ENCODE measurements around the gene HYOU1. TPM values are rescaled to one million over a fixed set of nuclear protein-coding genes. Genes with fewer than 3 reads are reported as not detected.

The HYOU1 gene
- polyA plus RNA-seq, 1 donor (not counting 4 experiments of a cell fraction or from before 2014, with no cell fraction given), result 119 TPM

- no peaks in the 10 kb centered on the region for H3K27me3 ChIP-seq (ENCODE audit: control insufficient read depth, extremely low read depth, insufficient read depth, low read length)
- H3K9ac ChIP-seq (ENCODE audit: control insufficient read depth, extremely low read depth, insufficient read depth, low read length), result no peak overlapping the region
- no peak for DNase-seq (ENCODE audit: low read depth, low spot score)
- peak overlapping the region; percentile 46 for H3K4me2 ChIP-seq (ENCODE audit: control insufficient read depth, extremely low read depth, insufficient read depth, low read depth, low read length)
- H3K9me3 ChIP-seq (ENCODE audit: control insufficient read depth, low read depth, low read length), result no peaks in the 10 kb centered on the region
- no peaks in the 10 kb centered on the region for H4K20me1 ChIP-seq (ENCODE audit: control insufficient read depth, extremely low read depth, insufficient read depth, low read length)
- no peak overlapping the region for H3K4me3 ChIP-seq (ENCODE audit: control insufficient read depth in 2 of 3, extremely low read depth in 1 of 3, insufficient read depth in 2 of 3, low read depth in 1 of 3, low read length in 3 of 3)
- peaks cover 27% of the 10 kb centered on the region for H3K4me1 ChIP-seq (ENCODE audit: control insufficient read depth, extremely low read depth, insufficient read depth, low read length)
- peaks cover 19 to 22% of the 10 kb centered on the region in 2 experiments for H3K36me3 ChIP-seq (ENCODE audit: control insufficient read depth in 2 of 2, extremely low read depth in 1 of 2, insufficient read depth in 2 of 2, low read length in 2 of 2)
- no peak overlapping the region for H2AFZ ChIP-seq (ENCODE audit: control insufficient read depth, low read length)
- FAIRE-seq, result no peak
- H3K9me1 ChIP-seq (ENCODE audit: control insufficient read depth, extremely low read depth, insufficient read depth, low read length), result no peaks in the 10 kb centered on the region
- H3K27ac ChIP-seq (ENCODE audit: control insufficient read depth, insufficient read depth, low read length), result no peak overlapping the region
- peaks cover 26% of the 10 kb centered on the region for H3K79me2 ChIP-seq (ENCODE audit: control insufficient read depth, insufficient read depth, low read length)
- dilution Hi-C loops (cut with MboI; ENCODE audit: extremely low pct_ligation_motif_present, low sequenced_read_pairs), result no loop called here
- no peak for TF ChIP-seq CTCF (optimal IDR thresholded peaks at IDR 0.05 in 1 of 3, IDR thresholded peaks at IDR 0.05 in 1 of 3, conservative IDR thresholded peaks at IDR 0.05 in 1 of 3; ENCODE audit: extremely low read depth in 1 of 3, insufficient read depth in 2 of 3, low read length in 3 of 3)
- no peak for TF ChIP-seq EZH2 (IDR thresholded peaks at IDR 0.05; ENCODE audit: low read length)
These were observed 30.8 kb upstream of the HYOU1 start for GRCh38 chr11:119087747-119088241.

- peak overlapping the region; percentile 46 for H3K4me2 ChIP-seq (ENCODE audit: control insufficient read depth, extremely low read depth, insufficient read depth, low read depth, low read length)
- peaks cover 23% of the 10 kb centered on the region for H3K4me1 ChIP-seq (ENCODE audit: control insufficient read depth, extremely low read depth, insufficient read depth, low read length)
- H2AFZ ChIP-seq (ENCODE audit: control insufficient read depth, low read length), result no peak overlapping the region
- H3K27me3 ChIP-seq (ENCODE audit: control insufficient read depth, extremely low read depth, insufficient read depth, low read length), result no peaks in the 10 kb centered on the region
- dilution Hi-C loops (cut with MboI; ENCODE audit: extremely low pct_ligation_motif_present, low sequenced_read_pairs), result no loop called here
- FAIRE-seq (no peak), DNase-seq (ENCODE audit: low read depth, low spot score) (no peak)
- TF ChIP-seq EZH2 (IDR thresholded peaks at IDR 0.05; ENCODE audit: low read length), result no peak
- TF ChIP-seq CTCF (optimal IDR thresholded peaks at IDR 0.05 in 1 of 3, IDR thresholded peaks at IDR 0.05 in 1 of 3, conservative IDR thresholded peaks at IDR 0.05 in 1 of 3; ENCODE audit: extremely low read depth in 1 of 3, insufficient read depth in 2 of 3, low read length in 3 of 3), result no peak
- H3K9me1 ChIP-seq (ENCODE audit: control insufficient read depth, extremely low read depth, insufficient read depth, low read length), result no peaks in the 10 kb centered on the region
- no peaks in the 10 kb centered on the region for H4K20me1 ChIP-seq (ENCODE audit: control insufficient read depth, extremely low read depth, insufficient read depth, low read length)
- no peaks in the 10 kb centered on the region for H3K9me3 ChIP-seq (ENCODE audit: control insufficient read depth, low read depth, low read length)
- peaks cover 20% of the 10 kb centered on the region for H3K79me2 ChIP-seq (ENCODE audit: control insufficient read depth, insufficient read depth, low read length)
- no peak overlapping the region for H3K27ac ChIP-seq (ENCODE audit: control insufficient read depth, insufficient read depth, low read length)
- peaks cover 12 to 19% of the 10 kb centered on the region in 2 experiments for H3K36me3 ChIP-seq (ENCODE audit: control insufficient read depth in 2 of 2, extremely low read depth in 1 of 2, insufficient read depth in 2 of 2, low read length in 2 of 2)
- H3K9ac ChIP-seq (ENCODE audit: control insufficient read depth, extremely low read depth, insufficient read depth, low read length), result no peak overlapping the region
- no peak overlapping the region for H3K4me3 ChIP-seq (ENCODE audit: control insufficient read depth in 2 of 3, extremely low read depth in 1 of 3, insufficient read depth in 2 of 3, low read depth in 1 of 3, low read length in 3 of 3)
These were observed 30.1 kb upstream of the HYOU1 start for GRCh38 chr11:119087123-119087522.
